Activated T-cell treated with anti-CD3 and anti-CD28 coated beads, Interleukin-2, amount 50 U/mL, for 4 hours (primary cell): ENCODE measurements around the gene SOD1. TPM values are rescaled to one million over a fixed set of nuclear protein-coding genes. Genes with fewer than 3 reads are reported as not detected.
"Not testable (repeated sequence)": the region's sequence is repeated elsewhere in the genome, so short reads cannot be mapped to it uniquely, and the experiment has no call there.

Source experiments
- ATAC-seq, 2 donors: fragments of 200-7000 bp; cut with Tn5 transposase; one replicate each; pipeline ENCODE4 v1.10.0; 2021
- DNase-seq: peaks from one replicate; pipeline ENCODE4 v3.0.0-alpha.2; 2020
- H3K27me3 Mint-ChIP-seq: one replicate; pipeline ENCODE4 v1.8.0; 2021; ENCODE audit warnings: low read depth, mixed read lengths
- H3K36me3 Mint-ChIP-seq: one replicate; pipeline ENCODE4 v1.8.0; 2022; ENCODE audit warnings: mixed read lengths; ENCODE audit not compliant: insufficient read depth
- H3K4me1 Mint-ChIP-seq: one replicate; pipeline ENCODE4 v1.8.0; 2021; ENCODE audit warnings: low read depth, mixed read lengths
- H3K4me3 Mint-ChIP-seq: one replicate; pipeline ENCODE4 v1.8.0; 2021; ENCODE audit warnings: mild to moderate bottlenecking, moderate library complexity, mixed read lengths
- H3K9me3 Mint-ChIP-seq: one replicate; pipeline ENCODE4 v1.8.0; 2021; ENCODE audit warnings: mixed read lengths
- total RNA-seq, 3 donors: library from RNA; stranded (reverse); gene quantifications; one replicate each; pipeline ENCODE4 v1.2.1, GENCODE V29; 2021

Gene SOD1
- total RNA-seq, 3 donors from 2014 or later: 284 to 308 (median 295) TPM

DNA sequence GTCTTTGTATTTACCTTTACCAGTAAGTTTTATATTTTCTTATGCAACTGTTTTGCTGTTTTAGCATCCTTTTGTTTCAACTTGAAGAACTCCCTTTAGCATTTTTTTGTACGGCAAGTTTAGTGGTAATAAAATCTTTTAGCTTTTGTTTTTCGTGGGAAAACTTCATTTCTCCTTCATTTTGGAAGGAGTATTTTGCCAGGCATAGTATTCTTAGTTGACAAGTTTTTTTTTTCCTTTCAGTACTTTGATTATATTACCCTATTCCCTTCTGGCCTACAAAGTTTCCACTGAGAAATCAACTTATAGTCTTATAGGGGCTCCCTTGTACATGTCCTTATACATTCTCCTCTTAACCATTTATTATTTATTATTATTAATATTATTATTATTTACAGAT, 22.6 kb upstream of the SOD1 start:
- Mint-ChIP-seq H3K27me3 (peaks cover 3% of the 10 kb centered on the region), H3K9me3 (peaks cover 11% of the 10 kb centered on the region), H3K36me3 (no peaks in the 10 kb centered on the region), H3K4me1 (no peaks in the 10 kb centered on the region), H3K4me3 (no peak overlapping the region)
- ATAC-seq (no peak), DNase-seq (no peak)

DNA sequence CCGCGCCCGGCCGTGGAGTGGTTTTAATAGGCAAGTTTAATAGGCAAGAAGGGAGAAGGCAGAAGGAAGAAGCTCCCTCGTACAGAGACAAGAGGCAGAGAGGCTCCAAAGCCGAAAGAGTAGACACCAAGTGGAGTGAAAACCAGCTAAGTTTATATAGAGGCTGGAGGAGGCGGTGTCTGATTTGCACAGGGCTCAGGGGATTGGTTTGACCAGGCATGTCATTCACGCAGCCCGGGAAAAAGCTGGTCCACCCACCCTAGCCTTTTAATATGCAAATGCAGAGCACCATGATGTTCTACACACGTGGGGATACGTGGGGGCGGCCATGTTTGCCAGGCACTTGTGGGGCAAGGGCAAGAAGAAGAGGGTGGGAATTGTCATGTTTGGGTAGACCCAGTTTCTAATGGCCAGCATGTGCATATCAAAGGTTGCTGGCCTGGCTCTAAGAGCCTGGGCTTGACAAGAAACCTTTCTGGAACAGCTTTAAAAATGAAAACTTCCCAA, 18.0 kb upstream of the SOD1 start:
- ATAC-seq (no peak), DNase-seq (no peak)
- H3K36me3 Mint-ChIP-seq: no peaks in the 10 kb centered on the region
- H3K4me1 Mint-ChIP-seq: no peaks in the 10 kb centered on the region
- no peak overlapping the region for H3K4me3 Mint-ChIP-seq
- peaks cover 9% of the 10 kb centered on the region for H3K9me3 Mint-ChIP-seq
- H3K27me3 Mint-ChIP-seq: peaks cover 3% of the 10 kb centered on the region

DNA sequence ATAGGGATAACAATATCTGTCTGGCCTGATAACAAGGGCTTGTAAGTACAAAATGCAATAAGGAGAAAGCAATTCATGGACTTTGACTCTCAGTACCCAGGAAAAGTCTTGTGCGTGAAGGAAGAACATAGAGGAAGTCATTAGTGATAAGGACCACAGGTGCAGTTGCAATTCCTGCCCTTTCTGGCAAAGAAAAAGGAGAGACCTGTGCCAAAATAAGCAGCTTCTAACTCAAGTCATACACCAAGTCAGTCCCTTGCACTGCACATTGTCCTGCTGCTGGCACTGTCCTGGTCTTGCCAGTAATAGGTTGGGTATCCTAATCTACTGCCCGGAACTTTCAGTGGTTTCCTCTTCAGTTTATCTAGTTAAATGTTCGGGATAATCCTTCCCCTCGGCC, 14.8 kb upstream of the SOD1 start:
- DNase-seq: no peak
- no peak for ATAC-seq
- H3K27me3 Mint-ChIP-seq: peaks cover 1% of the 10 kb centered on the region
- no peaks in the 10 kb centered on the region for H3K9me3 Mint-ChIP-seq
- H3K4me1 Mint-ChIP-seq: no peaks in the 10 kb centered on the region
- no peak overlapping the region for H3K4me3 Mint-ChIP-seq
- no peaks in the 10 kb centered on the region for H3K36me3 Mint-ChIP-seq

DNA sequence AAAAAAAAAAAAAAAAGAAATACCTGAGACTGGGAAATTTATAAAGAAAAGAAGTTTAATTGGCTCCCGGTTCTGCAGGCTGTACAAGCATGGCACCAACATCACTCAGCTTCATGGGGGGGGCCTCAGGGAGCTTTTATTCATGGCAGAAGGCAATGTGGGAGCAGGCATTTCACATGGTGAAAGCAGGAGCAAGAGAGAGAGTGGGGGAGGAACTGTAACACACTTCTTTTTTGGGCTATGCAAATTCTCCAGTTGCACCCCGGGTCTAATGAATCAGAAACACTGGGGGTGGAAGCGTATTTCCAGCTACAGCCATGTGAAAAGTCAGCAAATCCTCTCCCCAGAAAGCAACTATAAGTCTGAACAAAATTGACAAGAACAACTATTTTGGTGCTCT, 11.8 kb upstream of the SOD1 start:
- no peaks in the 10 kb centered on the region for H3K9me3 Mint-ChIP-seq
- ATAC-seq: no peak
- H3K4me3 Mint-ChIP-seq: no peak overlapping the region
- no peaks in the 10 kb centered on the region for H3K27me3 Mint-ChIP-seq
- no peaks in the 10 kb centered on the region for H3K36me3 Mint-ChIP-seq
- no peaks in the 10 kb centered on the region for H3K4me1 Mint-ChIP-seq
- no peak for DNase-seq

DNA sequence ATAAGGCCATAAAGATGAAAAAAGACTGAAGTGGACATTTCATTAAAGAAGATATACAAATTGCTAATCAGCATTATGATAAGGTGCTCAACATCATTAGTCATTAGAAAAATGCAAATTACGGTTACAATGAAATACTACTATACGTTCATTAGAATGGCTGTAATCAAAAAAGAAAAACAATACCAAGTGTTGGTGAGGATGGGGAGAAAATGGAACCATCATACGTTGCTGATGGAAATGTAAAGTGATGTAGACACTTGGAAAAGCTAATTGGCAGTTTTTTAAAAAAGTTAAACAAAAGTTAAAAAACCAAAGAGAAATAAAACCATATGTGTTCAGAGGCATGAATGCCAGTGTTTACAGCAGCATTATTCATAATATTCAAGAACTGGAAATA, 8.6 kb upstream of the SOD1 start:
- no peak for ATAC-seq
- DNase-seq: no peak
- Mint-ChIP-seq H3K27me3 (no peaks in the 10 kb centered on the region), H3K4me1 (peaks cover 12% of the 10 kb centered on the region), H3K4me3 (no peak overlapping the region), H3K9me3 (no peaks in the 10 kb centered on the region), H3K36me3 (no peaks in the 10 kb centered on the region)

DNA sequence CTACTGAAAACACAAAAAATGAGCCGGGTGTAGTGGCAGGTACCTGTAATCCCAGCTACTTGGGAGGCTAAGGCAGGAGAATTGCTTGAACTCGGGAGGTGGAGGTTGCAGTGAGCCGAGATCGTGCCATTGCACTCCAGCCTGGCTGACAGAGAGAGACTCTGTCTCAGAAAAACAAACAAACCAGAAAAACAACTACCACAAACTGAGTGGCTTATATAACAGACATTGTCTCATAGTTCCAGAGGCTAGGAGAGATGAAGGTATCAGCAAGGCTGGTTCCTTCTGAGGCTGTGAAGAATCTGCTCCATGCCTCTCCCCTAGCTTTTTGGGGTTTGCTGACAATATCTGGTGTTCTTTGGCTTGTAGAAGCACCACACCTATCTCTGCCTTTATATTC, 8.0 kb upstream of the SOD1 start:
- not testable (repeated sequence) for H3K9me3 Mint-ChIP-seq, H3K4me3 Mint-ChIP-seq, ATAC-seq, H3K27me3 Mint-ChIP-seq, DNase-seq, H3K36me3 Mint-ChIP-seq
- H3K4me1 Mint-ChIP-seq: peaks cover 16% of the 10 kb centered on the region

DNA sequence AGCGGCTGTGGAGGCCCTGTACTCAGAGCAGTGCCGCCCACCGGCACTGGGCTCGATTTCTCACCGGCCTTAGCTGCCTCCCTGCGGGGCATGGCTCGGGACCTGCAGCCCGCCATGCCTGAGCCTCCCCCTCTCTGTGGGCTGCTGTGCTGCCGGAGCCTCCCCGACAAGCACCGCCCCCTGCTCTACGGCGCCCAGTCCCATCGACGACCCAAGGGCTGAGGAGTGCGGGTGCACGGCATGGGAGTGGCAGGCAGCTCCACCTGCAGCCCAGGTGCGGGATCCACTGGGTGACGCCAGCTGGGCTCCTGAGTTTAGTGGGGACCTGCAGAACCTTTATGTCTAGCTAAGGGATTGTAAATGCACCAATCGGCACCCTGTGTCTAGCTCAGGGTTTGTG, 5.2 kb upstream of the SOD1 start:
- H3K4me3 Mint-ChIP-seq: no peak overlapping the region
- H3K36me3 Mint-ChIP-seq: no peaks in the 10 kb centered on the region
- no peaks in the 10 kb centered on the region for H3K9me3 Mint-ChIP-seq
- H3K4me1 Mint-ChIP-seq: peaks cover 26% of the 10 kb centered on the region
- no peaks in the 10 kb centered on the region for H3K27me3 Mint-ChIP-seq
- ATAC-seq: no peak
- DNase-seq: no peak

DNA sequence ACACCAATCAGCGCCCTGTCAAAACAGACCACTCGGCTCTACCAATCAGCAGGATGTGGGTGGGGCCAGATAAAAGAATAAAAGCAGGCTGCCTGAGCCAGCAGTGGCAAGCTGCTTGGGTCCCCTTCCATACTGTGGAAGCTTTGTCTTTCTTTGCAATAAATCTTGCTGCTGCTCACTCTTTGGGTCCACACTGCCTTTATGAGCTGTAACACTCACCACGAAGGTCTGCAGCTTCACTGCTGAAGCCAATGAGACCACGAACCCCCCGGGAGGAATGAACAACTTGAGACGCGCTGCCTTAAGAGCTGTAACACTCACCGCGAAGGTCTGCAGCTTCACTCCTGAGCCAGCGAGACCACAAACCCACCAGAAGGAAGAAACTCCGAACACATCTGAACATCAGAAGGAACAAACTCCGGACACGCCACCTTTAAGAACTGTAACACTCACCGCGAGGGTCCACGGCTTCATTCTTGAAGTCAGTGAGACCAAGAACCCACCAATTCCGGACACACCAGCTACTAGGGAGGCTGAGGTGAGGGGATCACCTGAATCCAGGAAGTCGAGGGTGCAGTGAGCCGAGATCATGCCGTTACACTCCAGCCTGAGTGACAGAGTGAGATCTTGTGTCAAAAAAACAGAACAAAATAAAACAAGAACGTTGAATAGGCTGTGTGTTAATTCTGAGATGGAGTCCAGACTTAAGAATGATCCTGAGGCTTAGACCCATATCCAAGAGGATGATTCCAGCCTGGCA, 4.5 kb upstream of the SOD1 start:
- not testable (repeated sequence) for ATAC-seq, H3K9me3 Mint-ChIP-seq, DNase-seq, H3K27me3 Mint-ChIP-seq, H3K36me3 Mint-ChIP-seq
- peak overlapping the region; percentile 75 for H3K4me3 Mint-ChIP-seq
- peaks cover 27% of the 10 kb centered on the region for H3K4me1 Mint-ChIP-seq

DNA sequence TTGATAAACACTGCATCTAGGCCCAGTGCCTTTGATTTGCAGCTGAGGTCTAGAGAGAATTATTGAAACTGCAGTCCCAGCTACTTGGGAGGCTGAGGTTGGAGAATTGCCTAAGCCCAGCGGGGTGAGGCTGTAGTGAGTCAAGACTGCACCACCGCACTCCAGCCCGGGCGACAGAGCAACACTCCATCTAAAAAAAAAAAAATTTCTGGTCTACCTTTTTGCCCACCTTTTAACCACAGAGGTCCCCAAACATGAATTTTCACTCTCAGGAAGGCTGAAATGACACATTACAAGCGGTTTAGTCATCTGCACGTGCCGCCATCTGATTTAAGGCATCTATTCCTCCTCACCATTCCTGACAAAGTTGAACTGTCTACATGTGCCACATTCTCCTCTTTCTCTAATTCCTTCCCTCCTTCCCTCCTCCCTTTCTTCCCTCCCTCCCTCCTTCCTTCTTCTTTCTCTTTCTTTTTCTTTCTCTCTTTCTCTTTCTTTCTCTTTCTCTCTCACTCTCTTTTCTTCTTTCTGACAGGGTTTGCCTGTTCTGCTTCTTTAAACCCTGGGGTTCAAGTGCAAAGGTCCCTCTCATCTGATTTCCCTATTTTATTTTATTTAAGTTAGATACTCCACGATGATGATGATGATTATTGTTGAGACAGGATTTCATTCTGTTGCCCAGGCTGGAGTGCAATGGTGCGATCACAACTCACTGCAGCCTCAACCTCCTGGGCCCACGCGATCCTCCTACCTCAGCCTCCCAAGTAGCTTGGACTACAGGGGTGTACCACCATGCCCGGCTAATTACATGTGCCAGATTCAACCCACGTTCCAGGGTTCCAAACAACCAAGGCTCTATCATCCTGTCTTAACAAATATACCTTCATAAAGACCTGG, 3.0 kb upstream of the SOD1 start:
- ATAC-seq: peak; percentile 14 to 17
- DNase-seq: no peak
- H3K4me3 Mint-ChIP-seq: no peak overlapping the region

DNA sequence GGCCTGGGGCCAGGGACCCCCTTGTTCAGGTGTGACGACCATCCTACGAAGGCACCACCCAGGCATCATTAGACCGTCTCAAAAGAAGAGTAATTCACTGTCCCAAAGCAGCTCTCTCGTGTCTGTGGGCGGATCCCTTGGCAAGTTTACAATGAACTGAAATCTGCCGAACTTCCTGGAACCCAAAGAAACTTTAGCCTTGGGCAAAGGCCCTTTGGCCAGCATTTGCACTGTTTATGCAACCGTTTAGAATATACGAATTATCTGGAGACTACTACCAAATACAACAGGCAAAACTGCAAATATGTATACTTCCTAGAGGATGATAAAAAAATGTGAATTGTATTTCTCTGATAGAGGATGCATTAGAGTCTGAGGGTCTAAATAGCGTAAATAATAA, 1.4 kb upstream of the SOD1 start:
- H3K4me3 Mint-ChIP-seq: no peak overlapping the region
- ATAC-seq (no peak), DNase-seq (no peak)
- H3K36me3 Mint-ChIP-seq: peaks cover 15% of the 10 kb centered on the region
- no peaks in the 10 kb centered on the region for H3K9me3 Mint-ChIP-seq
- no peaks in the 10 kb centered on the region for H3K27me3 Mint-ChIP-seq
- peaks cover 56% of the 10 kb centered on the region for H3K4me1 Mint-ChIP-seq

More for the DNA sequence above, 3.0 kb upstream of the SOD1 start:
- Mint-ChIP-seq H3K4me1 (peaks cover 40% of the 10 kb centered on the region), H3K36me3 (peaks cover 6% of the 10 kb centered on the region), H3K9me3 (no peaks in the 10 kb centered on the region), H3K27me3 (no peaks in the 10 kb centered on the region)

DNA sequence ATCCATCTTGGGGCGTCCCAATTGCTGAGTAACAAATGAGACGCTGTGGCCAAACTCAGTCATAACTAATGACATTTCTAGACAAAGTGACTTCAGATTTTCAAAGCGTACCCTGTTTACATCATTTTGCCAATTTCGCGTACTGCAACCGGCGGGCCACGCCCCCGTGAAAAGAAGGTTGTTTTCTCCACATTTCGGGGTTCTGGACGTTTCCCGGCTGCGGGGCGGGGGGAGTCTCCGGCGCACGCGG, 282 bp upstream of the SOD1 start:
- H3K4me3 Mint-ChIP-seq: peak overlapping the region; percentile 98

DNA sequence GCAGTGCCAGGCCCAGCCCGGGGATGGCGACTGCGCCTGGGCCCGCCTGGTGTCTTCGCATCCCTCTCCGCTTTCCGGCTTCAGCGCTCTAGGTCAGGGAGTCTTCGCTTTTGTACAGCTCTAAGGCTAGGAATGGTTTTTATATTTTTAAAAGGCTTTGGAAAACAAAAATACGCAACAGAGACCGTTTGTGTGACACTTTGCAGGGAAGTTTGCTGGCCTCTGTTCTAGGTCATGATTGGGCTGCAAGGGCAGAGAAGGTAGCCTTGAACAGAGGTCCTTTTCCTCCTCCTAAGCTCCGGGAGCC, 719 bp downstream of the SOD1 start:
- peaks cover 68% of the 10 kb centered on the region for H3K4me1 Mint-ChIP-seq
- DNase-seq: no peak
- ATAC-seq: peak in 1 of 2 donors; percentile 23
- H3K4me3 Mint-ChIP-seq: peak overlapping the region; percentile 95
- H3K36me3 Mint-ChIP-seq: peaks cover 23% of the 10 kb centered on the region
- no peaks in the 10 kb centered on the region for H3K9me3 Mint-ChIP-seq
- no peaks in the 10 kb centered on the region for H3K27me3 Mint-ChIP-seq

More for the DNA sequence above, 282 bp upstream of the SOD1 start:
- H3K9me3 Mint-ChIP-seq: no peaks in the 10 kb centered on the region
- H3K4me1 Mint-ChIP-seq: peaks cover 66% of the 10 kb centered on the region
- no peaks in the 10 kb centered on the region for H3K27me3 Mint-ChIP-seq
- H3K36me3 Mint-ChIP-seq: peaks cover 16% of the 10 kb centered on the region
- no peak for DNase-seq
- ATAC-seq: peak in 1 of 2 donors; percentile 54

DNA sequence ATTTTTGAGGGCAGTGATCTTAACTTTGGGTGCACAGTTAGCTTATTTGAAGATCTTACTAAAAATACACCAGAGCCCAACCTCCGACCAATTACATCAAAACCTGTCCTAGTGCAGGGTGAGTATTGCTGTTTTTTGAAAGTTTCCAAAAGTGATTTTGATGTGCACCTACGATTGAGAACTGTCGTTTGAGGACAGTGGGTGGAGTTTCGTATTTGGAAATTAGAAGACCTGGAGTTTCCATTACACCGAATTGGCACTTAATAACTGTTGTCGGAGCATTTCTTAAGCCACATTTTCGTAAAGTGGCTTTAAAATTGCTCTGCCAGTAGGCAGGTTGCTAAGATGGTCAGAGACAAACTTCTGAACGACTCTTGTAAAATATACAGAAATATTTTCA, 1.1 kb downstream of the SOD1 start:
- Mint-ChIP-seq H3K4me1 (peaks cover 70% of the 10 kb centered on the region), H3K4me3 (peak overlapping the region; percentile 95), H3K36me3 (peaks cover 27% of the 10 kb centered on the region), H3K9me3 (no peaks in the 10 kb centered on the region), H3K27me3 (no peaks in the 10 kb centered on the region)
- no peak for DNase-seq
- ATAC-seq: no peak

DNA sequence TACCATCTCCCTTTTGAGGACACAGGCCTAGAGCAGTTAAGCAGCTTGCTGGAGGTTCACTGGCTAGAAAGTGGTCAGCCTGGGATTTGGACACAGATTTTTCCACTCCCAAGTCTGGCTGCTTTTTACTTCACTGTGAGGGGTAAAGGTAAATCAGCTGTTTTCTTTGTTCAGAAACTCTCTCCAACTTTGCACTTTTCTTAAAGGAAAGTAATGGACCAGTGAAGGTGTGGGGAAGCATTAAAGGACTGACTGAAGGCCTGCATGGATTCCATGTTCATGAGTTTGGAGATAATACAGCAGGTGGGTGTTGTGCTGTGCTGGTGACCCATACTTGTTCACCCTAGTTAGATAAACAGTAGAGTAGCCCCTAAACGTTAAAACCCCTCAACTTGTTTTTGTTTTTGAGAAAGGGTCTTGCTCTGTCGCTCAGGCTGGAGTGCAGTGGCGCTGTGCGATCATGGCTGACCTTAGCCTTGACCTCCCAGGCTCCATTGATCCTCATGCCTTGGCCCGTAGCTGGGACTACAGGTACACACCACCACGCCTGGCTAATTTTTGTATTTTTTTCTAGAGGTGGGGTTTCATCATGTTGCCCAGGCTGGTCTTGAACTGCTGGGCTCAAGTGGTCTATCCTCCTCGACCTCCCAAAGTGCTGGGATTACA, 4.2 kb downstream of the SOD1 start:
- no peak for ATAC-seq
- Mint-ChIP-seq H3K9me3 (no peaks in the 10 kb centered on the region), H3K4me3 (peak overlapping the region; percentile 4), H3K4me1 (peaks cover 88% of the 10 kb centered on the region), H3K36me3 (peaks cover 48% of the 10 kb centered on the region), H3K27me3 (no peaks in the 10 kb centered on the region)
- DNase-seq: no peak
